ENCODE data around the gene ROBO2. TPM values are rescaled to one million over a fixed set of nuclear protein-coding genes. Genes with fewer than 3 reads are reported as not detected.

Gene ROBO2
- total RNA-seq, 2 donors from 2014 or later, result 9.8 to 9.9 TPM

DNA sequence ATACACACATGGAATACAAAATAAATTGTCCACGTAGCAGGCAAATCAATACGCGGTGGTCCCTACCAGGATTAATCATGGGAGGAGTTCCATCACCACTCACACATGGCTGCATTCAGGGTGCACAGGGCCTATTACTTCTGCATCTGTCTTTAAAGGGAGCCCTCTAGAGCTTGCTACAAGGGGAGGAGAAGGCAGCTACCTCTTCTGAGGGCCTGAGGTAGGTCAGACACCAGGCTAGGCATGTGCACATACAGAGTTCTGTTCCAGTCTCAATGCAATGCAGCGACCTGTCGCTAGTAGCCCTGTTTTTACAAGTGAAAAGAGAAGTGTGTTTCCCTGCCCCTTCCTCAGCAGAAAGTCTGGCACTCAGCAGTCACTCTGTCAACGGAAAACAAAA lies 102.7 kb downstream of the ROBO2 start:
- no peaks in the 10 kb centered on the region for H3K36me3 ChIP-seq
- TF ChIP-seq CTCF (IDR thresholded peaks at IDR 0.05), result no peak
- H3K4me3 ChIP-seq, result no peak overlapping the region
- H3K27me3 ChIP-seq (replicated peaks; ENCODE audit: insufficient read depth), result no peaks in the 10 kb centered on the region
- H3K9me3 ChIP-seq, result no peaks in the 10 kb centered on the region
- no peak overlapping the region for H3K27ac ChIP-seq
- ATAC-seq (ENCODE audit: insufficient number of reproducible peaks, low FRiP score, low read depth) (no peak), DNase-seq (ENCODE audit: low spot score) (no peak)
- no peaks in the 10 kb centered on the region for H3K4me1 ChIP-seq (ENCODE audit: control insufficient read depth in 1 of 2, low read depth in 2 of 2)

DNA sequence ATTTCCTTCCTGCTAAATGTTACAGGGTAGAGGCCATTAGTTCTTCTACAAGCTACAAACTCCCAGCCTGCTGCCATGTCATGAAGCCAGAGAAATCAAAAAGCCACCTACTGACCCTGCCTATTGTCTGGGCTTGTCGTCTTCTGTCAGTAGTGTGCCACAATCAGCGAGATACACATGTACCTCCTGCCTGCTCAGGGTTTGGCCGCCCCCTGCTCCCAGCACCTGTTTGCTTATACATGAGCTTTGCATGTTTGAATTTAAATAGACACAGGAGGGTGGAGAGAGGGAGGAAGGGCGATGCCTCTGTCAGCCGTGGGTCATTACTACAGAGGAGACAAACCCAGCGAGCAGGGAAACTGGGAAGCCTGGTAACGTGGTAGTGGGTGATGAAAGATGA lies 106.1 kb downstream of the ROBO2 start:
- Histone ChIP-seq H3K4me1 (ENCODE audit: control insufficient read depth in 1 of 2, low read depth in 2 of 2) (no peaks in the 10 kb centered on the region), H3K27ac (no peak overlapping the region), H3K4me3 (no peak overlapping the region), H3K36me3 (no peaks in the 10 kb centered on the region), H3K9me3 (no peaks in the 10 kb centered on the region), H3K27me3 (replicated peaks; ENCODE audit: insufficient read depth) (no peaks in the 10 kb centered on the region)
- ATAC-seq (ENCODE audit: insufficient number of reproducible peaks, low FRiP score, low read depth), result no peak
- no peak for TF ChIP-seq CTCF (IDR thresholded peaks at IDR 0.05)
- no peak for DNase-seq (ENCODE audit: low spot score)

GRCh38 chr3:77147836-77148578 lies 108.1 kb downstream of the ROBO2 start:
- Histone ChIP-seq H3K27ac (no peak overlapping the region), H3K36me3 (no peaks in the 10 kb centered on the region), H3K27me3 (replicated peaks; ENCODE audit: insufficient read depth) (no peaks in the 10 kb centered on the region), H3K4me1 (ENCODE audit: control insufficient read depth in 1 of 2, low read depth in 2 of 2) (no peaks in the 10 kb centered on the region), H3K4me3 (no peak overlapping the region), H3K9me3 (no peaks in the 10 kb centered on the region)
- no peak for DNase-seq (ENCODE audit: low spot score)
- ATAC-seq (ENCODE audit: insufficient number of reproducible peaks, low FRiP score, low read depth), result no peak
- TF ChIP-seq CTCF (IDR thresholded peaks at IDR 0.05), result no peak

- Histone ChIP-seq H3K36me3 (no peaks in the 10 kb centered on the region), H3K4me3 (no peak overlapping the region), H3K9me3 (no peaks in the 10 kb centered on the region), H3K4me1 (ENCODE audit: control insufficient read depth in 1 of 2, low read depth in 2 of 2) (no peaks in the 10 kb centered on the region), H3K27ac (no peak overlapping the region), H3K27me3 (replicated peaks; ENCODE audit: insufficient read depth) (no peaks in the 10 kb centered on the region)
- ATAC-seq (ENCODE audit: insufficient number of reproducible peaks, low FRiP score, low read depth) (no peak), DNase-seq (ENCODE audit: low spot score) (no peak)
- no peak for TF ChIP-seq CTCF (IDR thresholded peaks at IDR 0.05)
Observed at GRCh38 chr3:77149382-77149781, 109.5 kb downstream of the ROBO2 start.

DNA sequence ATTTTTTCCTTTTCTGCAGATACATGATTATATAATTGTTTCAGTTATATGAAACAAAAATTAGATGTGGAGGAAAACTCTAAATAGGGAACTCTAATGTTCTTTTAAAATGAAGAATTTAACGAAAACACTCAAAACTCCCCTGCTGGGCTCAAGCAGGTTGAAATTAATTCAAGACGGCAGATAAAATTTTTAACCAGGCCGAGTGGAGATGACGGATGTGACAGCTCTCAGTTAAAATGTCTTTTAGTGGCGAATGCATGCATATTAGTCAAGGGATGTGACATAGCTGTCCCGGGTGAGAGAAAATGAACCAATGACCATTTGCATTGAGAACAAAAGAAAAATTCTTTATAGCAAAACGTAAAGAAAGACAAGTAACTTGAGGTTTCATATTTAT lies 110.1 kb downstream of the ROBO2 start:
- Histone ChIP-seq H3K4me3 (no peak overlapping the region), H3K27me3 (replicated peaks; ENCODE audit: insufficient read depth) (no peaks in the 10 kb centered on the region), H3K9me3 (no peaks in the 10 kb centered on the region), H3K36me3 (no peaks in the 10 kb centered on the region), H3K4me1 (ENCODE audit: control insufficient read depth in 1 of 2, low read depth in 2 of 2) (no peaks in the 10 kb centered on the region), H3K27ac (no peak overlapping the region)
- ATAC-seq (ENCODE audit: insufficient number of reproducible peaks, low FRiP score, low read depth) (no peak), DNase-seq (ENCODE audit: low spot score) (no peak)
- TF ChIP-seq CTCF (IDR thresholded peaks at IDR 0.05), result no peak
